ENCODE measurements around the gene MEX3D.

MEX3D gene

DNA sequence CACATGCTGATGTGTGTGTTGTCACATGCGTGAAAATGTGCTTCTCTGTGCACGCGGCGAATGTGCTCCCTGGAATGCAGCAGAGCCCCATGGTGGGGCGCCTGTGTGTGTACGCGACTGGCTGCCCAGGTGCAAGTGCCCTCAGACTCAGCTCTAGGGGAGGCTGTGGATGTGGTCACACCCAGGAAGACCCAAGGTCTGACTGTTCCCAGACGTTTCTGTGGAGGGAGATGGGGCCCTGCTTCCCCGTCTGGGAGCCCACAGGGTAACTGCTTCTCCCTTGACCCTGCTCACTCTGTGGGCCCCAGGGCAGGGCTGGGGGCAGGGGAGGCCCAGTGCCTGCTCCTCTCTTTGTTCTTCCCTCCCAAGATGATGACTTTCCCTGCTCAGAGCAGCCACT lies 45.0 kb upstream of the MEX3D start:
- no peak overlapping the region for H3K4me3 ChIP-seq (ENCODE audit: low read depth, low read length)
- in situ Hi-C loops (cut with HindIII; ENCODE audit: low sequenced_read_pairs) = no loop called here
- TF ChIP-seq, protein P1, sequence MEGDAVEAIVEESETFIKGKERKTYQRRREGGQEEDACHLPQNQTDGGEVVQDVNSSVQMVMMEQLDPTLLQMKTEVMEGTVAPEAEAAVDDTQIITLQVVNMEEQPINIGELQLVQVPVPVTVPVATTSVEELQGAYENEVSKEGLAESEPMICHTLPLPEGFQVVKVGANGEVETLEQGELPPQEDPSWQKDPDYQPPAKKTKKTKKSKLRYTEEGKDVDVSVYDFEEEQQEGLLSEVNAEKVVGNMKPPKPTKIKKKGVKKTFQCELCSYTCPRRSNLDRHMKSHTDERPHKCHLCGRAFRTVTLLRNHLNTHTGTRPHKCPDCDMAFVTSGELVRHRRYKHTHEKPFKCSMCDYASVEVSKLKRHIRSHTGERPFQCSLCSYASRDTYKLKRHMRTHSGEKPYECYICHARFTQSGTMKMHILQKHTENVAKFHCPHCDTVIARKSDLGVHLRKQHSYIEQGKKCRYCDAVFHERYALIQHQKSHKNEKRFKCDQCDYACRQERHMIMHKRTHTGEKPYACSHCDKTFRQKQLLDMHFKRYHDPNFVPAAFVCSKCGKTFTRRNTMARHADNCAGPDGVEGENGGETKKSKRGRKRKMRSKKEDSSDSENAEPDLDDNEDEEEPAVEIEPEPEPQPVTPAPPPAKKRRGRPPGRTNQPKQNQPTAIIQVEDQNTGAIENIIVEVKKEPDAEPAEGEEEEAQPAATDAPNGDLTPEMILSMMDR (IDR thresholded peaks at IDR 0.05; ENCODE audit: low read depth, low read length, missing control alignments) = no peak
- no peak for DNase-seq (ENCODE audit: low read depth)

DNA sequence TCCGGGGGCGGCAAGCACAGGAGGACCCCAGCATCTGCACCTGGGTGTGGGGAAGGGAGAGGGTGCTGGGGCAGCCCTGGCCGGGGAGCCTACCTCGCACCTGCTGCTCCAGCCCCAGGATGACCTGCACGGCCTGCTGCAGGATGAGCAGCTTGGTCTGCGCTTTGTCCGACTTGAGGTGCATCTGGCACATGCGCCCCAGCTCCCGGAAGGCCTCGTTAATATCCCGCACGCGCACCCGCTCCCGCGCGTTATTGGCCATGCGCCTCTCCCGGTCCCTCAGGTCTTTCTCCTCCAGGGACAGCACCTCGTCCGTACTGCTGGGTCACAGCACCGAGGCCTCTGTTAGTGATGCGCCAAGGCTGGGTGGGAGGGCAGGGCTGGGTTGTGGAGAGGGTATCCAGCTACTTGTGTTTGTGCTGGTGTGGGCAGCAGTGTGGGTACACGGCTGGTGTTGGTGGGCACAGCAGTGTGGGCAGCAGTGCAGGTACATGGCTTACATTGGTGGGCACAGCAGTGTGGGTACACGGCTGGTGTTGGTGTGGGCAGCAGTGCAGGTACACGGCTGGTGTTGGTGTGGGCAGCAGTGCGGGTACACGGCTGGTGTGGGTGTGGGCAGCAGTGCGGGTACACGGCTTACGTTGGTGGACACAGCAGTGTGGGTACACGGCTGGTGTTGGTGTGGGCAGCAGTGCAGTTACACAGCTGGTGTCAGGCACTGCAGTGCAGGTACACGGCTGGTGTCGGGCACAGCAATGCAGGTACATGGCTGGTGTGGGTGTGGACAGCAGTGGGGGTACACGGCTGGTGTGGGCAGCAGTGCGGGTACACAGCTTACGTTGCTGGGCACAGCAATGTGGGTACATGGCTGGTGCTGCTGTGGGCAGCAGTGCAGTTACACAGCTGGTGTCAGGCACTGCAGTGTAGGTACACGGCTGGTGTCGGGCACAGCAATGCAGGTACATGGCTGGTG lies 44.3 kb upstream of the MEX3D start:
- no peak for DNase-seq (ENCODE audit: low read depth)
- in situ Hi-C loops (cut with HindIII; ENCODE audit: low sequenced_read_pairs) = no loop called here
- TF ChIP-seq, protein P1 (IDR thresholded peaks at IDR 0.05; ENCODE audit: low read depth, low read length, missing control alignments) = no peak
- no peak overlapping the region for H3K4me3 ChIP-seq (ENCODE audit: low read depth, low read length)

DNA sequence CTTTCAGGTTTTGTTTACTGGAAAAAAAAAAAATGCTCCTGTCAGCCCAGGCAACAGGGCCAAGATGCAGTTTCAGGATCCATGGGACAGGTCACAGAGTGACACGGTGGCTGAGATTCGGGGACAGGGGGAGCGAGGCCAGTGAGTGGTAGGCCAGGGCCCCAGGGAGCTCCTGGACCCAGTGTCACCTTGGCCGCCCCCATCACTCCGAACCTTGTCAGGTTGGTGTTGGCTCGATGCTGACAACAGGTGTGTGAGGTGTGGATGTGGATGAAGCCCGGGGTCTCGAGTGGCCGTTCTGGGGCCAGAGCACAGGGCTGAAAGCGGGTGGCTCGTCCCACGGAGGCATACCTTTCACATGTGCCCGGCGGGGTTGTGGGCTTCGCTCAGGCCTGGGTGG lies 43.2 kb upstream of the MEX3D start:
- no peak for DNase-seq (ENCODE audit: low read depth)
- TF ChIP-seq, protein P1 (IDR thresholded peaks at IDR 0.05; ENCODE audit: low read depth, low read length, missing control alignments) = no peak
- in situ Hi-C loops (cut with HindIII; ENCODE audit: low sequenced_read_pairs) = no loop called here
- H3K4me3 ChIP-seq (ENCODE audit: low read depth, low read length) = no peak overlapping the region

DNA sequence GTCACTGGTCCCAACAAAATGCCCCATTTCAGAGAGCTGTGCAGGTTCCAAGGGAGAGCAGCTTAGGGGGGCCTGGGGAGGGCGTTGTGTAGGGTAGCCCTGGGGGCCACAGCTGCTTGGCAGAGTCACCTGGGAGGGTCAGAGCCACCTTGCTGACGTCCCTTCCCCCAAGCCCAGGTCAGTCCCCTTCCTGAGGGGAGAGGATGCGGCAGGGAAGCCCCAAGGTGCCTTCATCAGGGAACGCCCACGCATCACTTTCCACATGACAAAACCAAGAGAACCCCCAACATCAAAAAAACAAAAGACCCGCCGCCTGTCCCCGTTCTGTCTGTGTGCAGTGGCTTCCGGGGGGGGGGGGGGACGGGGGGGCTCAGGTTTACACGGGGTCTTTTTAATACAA lies 42.5 kb upstream of the MEX3D start:
- TF ChIP-seq, protein P1 (IDR thresholded peaks at IDR 0.05; ENCODE audit: low read depth, low read length, missing control alignments) = no peak
- DNase-seq (ENCODE audit: low read depth) = no peak
- H3K4me3 ChIP-seq (ENCODE audit: low read depth, low read length) = no peak overlapping the region
- in situ Hi-C loops (cut with HindIII; ENCODE audit: low sequenced_read_pairs) = no loop called here

DNA sequence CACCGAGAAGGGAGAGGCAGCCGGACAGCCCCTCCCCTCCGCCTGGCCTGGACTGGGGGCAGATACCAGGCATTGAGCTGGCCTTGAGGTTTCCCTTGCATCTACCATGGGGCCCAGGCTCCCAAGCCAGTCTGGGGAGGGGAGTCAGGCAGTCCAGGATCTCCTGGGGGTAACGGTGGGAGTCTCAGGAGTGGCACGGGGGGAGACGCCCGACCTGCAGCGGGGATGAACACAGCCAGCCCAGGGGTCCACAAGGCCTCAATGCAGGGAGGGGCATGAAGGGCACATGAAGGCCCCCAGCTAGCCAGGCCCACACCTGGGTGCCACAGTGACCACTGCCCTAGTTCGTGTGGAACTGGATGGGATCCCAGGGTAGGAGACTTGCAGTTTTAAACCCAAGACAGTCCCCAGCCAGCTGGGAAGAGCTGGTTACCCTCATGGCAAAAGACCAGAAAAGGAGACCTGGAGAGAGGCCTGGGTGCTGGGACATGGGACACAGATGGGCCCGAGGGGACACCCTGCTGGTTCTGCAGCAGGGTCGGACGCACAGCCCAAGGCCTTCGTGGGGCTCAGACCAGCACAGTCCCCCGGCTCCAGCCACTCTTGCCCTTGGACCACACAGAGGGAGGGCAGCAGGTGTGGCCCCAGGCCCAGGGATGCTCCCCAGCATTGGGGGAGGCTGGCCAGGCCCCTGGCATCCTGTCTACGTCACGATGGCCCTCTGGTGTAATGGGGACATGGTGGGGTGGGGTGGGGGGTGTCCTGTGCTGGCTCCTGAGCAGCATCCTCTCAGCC lies 41.8 kb upstream of the MEX3D start:
- TF ChIP-seq, protein P1 (IDR thresholded peaks at IDR 0.05; ENCODE audit: low read depth, low read length, missing control alignments) = no peak
- DNase-seq (ENCODE audit: low read depth) = no peak
- in situ Hi-C loops (cut with HindIII; ENCODE audit: low sequenced_read_pairs) = no loop called here
- no peak overlapping the region for H3K4me3 ChIP-seq (ENCODE audit: low read depth, low read length)

DNA sequence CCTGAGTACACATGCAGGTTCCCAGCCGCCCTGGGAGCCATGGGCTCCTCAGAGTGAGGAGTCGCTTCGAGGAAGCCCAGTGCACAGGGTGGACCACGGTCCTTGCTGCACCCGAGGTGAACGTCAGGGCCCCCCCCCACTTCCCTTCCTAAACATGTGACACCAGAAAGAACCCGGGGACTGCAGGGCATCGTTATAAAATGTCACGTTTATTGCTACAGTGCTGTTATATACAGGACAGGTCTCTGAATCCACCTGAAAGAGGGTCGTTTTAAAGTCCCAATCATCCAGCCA lies 40.9 kb upstream of the MEX3D start:
- TF ChIP-seq, protein P1 (IDR thresholded peaks at IDR 0.05; ENCODE audit: low read depth, low read length, missing control alignments) = no peak
- no peak for DNase-seq (ENCODE audit: low read depth)
- in situ Hi-C loops (cut with HindIII; ENCODE audit: low sequenced_read_pairs) = no loop called here
- no peak overlapping the region for H3K4me3 ChIP-seq (ENCODE audit: low read depth, low read length)
